ENCODE results near the gene RBMS1.

Gene RBMS1

GRCh38 chr2:160325418-160325817 lies 168.2 kb downstream of the RBMS1 start:
- DNase-seq = no peak

DNA sequence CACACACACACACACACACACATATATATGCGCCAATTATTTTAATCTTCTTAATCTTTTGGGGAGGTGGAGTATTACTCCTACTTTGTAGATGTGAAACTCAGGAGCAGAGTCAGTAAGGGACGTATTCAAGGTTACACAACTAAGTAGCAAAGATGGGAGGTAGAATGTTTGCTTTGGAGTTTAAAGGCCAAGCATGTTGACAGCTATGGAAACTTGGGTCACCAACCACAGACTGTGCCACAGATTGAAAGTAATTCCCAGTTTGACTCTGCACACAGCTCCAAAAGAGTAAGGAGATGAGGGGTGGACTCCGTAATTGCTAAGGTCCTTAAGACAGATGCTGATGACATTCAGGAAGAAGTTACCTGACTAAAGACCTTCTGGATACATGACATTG lies 168.7 kb downstream of the RBMS1 start:
- no peak for DNase-seq

GRCh38 chr2:160324161-160324800 lies 169.3 kb downstream of the RBMS1 start:
- DNase-seq = no peak

DNA sequence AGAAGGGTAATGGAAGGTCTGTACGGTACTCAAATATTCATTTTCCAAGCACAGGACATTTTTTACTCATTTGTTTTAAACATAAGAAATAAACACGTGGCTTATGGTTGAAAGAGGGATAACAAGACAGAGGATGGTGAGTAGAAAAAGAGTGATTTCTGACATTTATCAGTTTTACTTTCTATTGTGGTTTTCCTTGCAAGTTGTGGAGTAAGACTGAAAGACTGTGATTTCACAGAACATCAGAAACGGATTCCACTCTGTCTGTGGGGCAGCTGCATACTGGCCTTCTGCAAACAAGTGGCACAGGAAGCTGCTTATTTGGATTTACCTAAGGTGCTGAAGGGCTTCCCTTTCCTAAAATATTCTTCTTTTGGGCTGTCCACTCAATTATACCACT lies 171.3 kb downstream of the RBMS1 start:
- DNase-seq = no peak

- DNase-seq = no peak
These were observed 172.6 kb downstream of the RBMS1 start for GRCh38 chr2:160321006-160321405.

- no peak for DNase-seq
These were observed 173.9 kb downstream of the RBMS1 start for GRCh38 chr2:160319700-160320099.

DNA sequence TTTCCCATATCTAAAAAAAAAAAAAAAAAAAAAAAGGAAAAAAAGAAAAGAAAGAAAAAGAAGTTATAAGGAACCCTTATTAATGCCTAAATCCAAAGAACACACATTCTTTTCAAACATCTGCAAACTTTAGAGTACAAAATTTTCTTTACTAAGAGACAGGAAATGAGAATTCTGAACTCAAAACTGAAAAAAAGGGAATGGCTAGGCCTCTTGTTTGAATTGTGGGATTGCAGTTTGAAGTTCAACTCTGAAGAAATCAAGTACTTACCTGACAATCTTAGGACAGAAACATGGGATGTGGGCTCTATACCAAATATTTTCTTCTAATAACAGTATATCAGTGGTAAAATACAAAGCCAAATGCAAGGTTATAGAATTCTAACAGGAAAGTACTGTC lies 175.4 kb downstream of the RBMS1 start:
- DNase-seq = no peak

GRCh38 chr2:160317181-160318099 lies 176.2 kb downstream of the RBMS1 start:
- no peak for DNase-seq

GRCh38 chr2:160315337-160315736 lies 178.3 kb downstream of the RBMS1 start:
- DNase-seq = no peak

DNA sequence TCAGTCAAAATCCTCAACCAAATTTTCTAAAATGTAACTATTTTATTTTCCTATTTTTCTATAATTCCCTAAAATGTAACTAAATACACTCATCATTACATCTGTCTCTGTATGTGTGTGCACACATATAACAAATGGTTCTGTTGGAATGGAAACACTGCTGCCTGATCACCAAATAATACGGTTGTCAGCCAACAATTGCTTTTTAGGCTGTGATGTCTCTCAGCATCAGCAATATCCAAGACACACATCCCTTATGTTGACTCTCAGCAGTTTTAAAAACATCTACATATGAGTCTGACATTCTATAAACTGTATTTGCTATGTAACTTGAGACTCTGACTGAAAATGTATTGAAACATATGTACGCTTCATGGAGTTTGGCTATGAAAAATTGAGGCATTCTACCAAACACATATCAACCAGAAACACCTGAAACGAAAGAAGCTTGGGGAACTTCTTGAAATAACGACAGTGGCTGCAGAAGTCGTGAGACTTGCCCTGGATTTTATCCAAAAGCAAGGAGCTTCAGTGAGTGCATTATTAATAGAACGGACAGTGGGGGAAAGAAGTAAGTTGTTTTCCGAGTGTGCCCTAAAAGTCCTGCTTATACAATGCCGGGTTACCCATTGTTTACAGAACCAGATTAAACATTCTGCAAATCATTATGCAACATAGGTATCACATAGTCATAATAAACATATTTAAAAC lies 183.3 kb downstream of the RBMS1 start:
- no peak for DNase-seq

DNA sequence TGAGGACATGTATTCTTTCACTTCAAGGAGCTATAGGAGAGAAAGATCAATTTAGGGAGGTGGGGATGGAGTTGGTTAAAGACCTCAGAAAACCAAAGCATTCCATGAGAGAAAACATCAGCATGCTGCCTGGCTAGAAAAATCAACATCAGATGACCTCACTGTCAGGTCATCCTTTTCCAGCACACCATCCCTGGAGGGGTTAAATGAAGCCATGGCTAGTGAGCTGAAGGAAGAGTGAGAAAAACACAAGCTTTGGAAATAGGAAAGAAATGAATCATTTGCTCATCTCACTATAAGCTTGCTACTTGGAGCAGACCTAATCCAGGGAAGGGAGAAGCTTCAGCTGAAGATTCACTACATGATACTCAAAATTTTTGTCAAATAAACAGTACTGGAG lies 184.0 kb downstream of the RBMS1 start:
- DNase-seq = no peak

DNA sequence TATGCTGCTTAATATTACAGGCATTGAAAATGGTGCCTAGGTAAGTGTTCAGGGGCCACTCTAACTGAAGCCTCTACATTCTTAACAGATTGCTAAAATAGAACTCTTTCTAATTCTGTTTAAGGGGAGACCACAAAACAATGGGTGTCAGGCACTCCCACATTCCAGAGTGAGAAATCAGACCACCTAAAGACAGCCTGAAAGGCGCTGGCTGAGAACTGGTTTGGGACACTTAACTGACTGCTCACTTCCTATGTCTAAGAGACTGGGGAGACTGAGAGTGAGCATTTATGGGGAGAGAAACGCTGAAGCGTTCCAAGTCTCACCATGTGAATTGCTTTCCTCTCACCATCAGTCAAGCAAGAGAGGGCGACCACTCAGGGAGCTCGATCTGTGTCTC lies 184.7 kb downstream of the RBMS1 start:
- no peak for DNase-seq

- DNase-seq = no peak
These were observed 185.1 kb downstream of the RBMS1 start for GRCh38 chr2:160308476-160308875.

- DNase-seq = no peak
These were observed 186.6 kb downstream of the RBMS1 start for GRCh38 chr2:160306985-160307384.

- no peak for DNase-seq
These were observed 188.4 kb downstream of the RBMS1 start for GRCh38 chr2:160305081-160305750.

DNA sequence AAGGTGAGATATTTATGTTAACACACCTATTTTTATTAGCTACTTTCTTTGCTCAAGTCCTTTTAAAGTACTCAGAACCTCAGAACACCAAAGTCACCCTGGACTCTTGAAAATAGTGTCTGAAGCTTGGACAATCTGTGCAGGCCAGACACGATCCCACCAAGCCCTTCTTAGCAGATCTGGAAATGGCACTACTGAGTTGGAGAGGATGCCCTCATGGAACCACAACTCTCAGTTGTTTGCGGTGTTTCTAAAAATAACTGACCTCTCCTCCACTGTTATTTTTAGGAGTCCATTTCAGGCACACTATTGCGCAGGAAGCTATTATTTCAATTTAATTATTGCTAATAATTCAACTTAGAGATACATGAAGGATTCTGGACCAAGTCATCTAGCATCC lies 190.1 kb downstream of the RBMS1 start:
- no peak for DNase-seq

- DNase-seq = no peak
These were observed 190.5 kb downstream of the RBMS1 start for GRCh38 chr2:160303076-160303475.

GRCh38 chr2:160301420-160301819 lies 192.2 kb downstream of the RBMS1 start:
- no peak for DNase-seq

DNA sequence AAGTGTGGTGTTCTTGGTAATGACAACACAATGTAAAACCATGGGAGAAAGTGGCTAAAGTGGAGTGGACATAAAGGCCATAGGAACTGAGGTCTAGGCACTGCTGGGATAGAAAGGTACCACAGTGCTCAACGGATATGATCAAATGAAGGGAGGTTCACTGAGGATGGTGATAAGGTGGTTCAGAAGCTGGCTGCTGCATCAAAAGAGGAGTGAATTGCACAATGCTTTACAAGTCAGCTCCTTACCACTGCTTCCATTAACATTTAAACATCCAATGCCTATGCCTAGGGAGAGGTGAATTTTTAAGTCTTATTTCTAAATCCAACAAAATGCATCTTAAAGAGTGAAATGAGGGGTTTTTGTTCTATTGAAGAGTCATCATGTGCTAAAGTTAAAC lies 193.4 kb downstream of the RBMS1 start:
- no peak for DNase-seq

- no peak for DNase-seq
These were observed 194.1 kb downstream of the RBMS1 start for GRCh38 chr2:160299540-160299939.

DNA sequence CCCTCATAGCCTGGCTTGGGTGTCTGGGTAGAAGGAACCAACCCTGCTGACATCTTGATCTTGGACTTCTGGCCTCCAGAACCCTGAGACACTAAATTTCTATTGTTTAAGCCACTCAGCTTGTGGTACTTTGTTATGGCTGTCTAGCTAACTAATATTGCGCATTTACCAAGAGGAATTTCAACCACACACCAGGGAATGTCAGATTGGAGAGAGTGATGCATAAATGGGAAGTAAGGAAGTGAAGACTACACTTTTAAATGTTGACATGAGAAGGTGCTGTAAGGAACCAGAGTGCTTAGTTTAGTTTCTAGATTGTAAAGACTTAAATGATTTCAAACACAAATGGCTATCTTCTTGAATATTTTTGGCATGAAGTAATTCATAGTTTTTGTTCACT lies 194.6 kb downstream of the RBMS1 start:
- DNase-seq = no peak

GRCh38 chr2:160295519-160296207 lies 197.9 kb downstream of the RBMS1 start:
- no peak for DNase-seq

GRCh38 chr2:160294889-160295288 lies 198.7 kb downstream of the RBMS1 start:
- DNase-seq = no peak
